HG02981 (cell line): ENCODE results near the gene COPS4.
A peak's percentile ranks its signal among the peaks of the same experiment; 100 is the strongest.
"Not testable (repeated sequence)": the region's sequence is repeated elsewhere in the genome, so short reads cannot be mapped to it uniquely, and the experiment has no call there.

Experiments used
- ATAC-seq: cut with Tn5 transposase; IDR thresholded peaks from one replicate; pipeline ENCODE4 v1.9.1; 2021; ENCODE audit warnings: mild to moderate bottlenecking, moderate library complexity; ENCODE audit not compliant: unreplicated experiment

The COPS4 gene

DNA sequence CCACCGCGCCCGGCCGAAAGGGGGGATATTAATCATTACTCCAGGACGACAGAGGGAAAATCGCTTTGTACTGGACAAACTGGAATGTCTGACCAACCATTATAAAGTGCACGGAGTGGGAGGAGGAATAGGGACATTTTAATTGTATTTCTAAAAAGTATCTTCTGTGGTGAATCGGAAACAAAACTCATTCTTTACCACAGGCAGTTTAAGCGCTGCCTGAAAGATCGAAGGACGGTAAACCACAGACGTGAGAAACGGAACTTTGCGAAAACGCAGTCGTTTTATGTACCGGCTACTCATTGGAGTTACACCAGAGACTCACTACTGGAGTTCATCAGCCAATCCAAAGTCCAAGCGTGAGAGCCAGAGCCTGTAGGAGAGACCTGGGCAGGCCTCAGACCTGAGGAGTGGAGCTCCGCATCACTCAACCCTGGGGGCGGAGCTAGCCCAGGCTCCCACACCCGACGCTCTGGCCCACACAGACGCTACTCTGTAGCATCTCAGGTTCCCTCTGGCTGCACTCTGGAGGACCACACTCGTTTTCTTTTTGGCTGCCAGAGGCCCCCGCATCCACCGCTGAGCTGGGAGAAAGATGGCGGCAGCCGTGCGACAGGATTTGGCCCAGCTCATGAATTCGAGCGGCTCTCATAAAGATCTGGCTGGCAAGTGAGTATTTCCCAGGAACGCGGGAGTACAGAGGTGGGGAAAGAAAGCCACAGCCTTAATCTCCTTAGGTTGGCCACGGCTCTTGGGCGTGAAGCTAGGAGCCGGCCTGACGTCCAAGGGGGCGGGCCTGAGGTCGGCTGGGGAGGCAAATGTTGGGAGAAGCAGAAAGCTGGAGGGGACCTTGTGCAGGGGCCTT lies at the start of gene COPS4:
Gene COPS4 (plus strand): TSS at position 554 of the 865 bp plus-strand sequence. CDS start 42 bp downstream, at position 596.
- ATAC-seq: peak; percentile 99

DNA sequence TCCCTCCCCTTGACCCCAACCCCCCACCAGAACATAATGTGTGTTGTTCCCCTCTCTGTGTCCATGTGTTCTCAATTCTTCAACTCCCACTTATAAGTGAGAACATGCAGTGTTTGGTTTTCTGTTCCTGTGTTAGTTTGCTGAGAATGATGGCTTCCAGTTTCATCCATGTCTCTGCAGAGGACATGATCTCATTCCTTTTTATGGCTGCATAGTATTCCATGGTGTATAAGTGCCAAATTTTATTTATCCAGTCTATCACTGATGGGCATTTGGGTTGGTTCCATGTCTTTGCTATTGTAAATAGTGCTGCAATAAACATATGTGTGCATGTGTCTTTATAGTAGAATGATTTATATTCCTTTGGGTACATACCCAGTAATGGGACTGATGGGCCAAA lies 47.5 kb upstream of the COPS4 start:
- not testable (repeated sequence) for ATAC-seq

DNA sequence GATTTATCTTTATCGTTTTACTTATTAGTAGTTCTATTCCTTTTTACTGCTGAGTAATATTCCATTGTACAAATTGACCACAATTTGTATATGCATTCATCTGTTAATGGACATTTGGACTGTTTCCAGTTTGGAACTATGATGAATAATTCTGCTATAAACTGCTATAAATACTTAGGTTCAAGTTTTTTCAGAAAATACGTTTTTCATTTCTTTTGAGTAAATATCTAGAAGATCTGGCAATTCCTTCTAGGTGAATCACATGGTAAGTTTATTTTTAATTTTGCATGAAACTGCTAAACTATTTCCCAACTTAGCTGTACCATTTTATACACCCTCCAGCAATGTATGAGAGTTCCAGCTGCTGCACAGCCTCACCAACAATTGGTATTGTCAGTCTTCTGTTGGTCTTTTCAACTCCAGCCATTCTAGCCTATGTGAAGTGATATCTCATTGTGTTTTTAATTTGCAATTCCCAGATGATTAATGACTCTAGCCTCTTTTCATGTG lies 46.6 kb upstream of the COPS4 start:
- no peak for ATAC-seq

DNA sequence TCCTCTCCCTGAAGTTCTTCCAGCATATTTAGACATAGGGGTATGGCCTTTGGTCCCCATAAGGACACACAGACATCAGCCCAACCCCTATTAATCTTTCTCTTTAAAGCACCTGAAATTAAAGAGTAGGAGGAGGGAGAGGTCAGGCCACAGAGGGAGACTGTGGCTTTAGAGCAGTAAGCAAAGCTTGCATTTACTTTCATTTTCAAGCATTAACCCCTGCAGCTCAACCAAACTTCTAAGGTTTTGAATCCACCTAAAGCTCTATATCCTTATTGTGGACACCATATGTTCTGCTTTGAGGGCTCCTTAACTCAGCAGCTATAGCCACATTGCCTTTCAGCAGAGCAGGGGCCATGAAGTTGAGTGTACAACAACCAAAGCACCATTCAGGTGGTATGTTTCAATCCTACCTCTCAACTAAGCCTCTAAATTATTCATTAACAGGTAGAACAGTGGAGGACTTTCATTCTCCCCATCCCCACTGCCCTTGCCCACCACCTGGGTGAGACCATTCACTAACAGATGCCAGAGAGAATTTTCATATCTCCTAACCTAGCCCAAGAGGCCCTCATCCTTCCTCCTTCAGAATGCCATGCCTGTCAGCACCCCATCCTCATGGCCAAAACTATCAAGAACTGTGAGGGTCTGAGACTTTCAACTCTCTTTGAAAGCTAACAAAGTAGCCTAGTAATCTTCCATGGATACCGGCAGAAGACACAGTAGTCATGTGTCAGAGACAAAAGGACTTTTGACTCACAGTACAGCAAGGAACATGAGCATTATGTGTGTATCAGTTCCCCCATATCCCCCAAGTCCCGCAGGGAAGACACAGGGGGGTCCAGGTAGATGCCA lies 45.2 kb upstream of the COPS4 start:
- peak; percentile 92 for ATAC-seq

DNA sequence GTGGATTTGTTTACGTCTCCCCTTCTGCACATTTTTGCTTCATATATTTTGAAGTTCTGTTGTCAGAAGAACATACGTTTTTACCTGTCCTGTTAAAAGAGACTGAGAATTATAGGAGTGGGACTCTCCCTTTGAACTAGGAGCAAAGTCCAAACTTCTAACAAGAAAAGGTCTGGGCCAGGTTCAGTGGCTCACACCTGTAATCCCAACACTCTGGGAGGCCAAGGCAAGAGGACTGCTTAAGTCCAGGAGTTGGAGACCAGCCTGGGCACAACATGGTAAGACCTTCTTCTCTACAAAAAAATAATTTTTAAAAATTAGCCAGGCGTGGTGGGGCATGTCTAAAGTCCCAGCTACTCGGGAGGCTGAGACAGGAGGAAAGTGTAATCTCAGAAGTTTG lies 40.1 kb upstream of the COPS4 start:
- no peak for ATAC-seq

DNA sequence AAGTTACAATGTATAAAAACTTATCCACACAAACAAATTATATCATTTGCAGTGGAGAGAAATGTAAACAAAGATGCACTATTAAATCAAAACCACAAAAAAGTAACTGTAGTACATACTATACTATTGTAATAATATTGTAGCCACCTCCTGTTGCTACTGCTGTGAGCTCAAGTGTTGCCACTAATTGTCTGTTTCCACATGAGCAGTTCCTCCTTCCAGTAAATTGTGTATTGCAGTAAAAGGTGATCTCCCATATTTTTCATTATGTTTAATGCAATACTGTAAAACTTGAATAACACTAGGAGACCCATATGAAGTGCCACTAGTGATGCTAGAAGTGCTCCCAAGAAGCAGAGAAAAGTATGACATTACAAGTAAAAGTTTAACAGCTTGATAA lies 36.1 kb upstream of the COPS4 start:
- ATAC-seq: no peak

DNA sequence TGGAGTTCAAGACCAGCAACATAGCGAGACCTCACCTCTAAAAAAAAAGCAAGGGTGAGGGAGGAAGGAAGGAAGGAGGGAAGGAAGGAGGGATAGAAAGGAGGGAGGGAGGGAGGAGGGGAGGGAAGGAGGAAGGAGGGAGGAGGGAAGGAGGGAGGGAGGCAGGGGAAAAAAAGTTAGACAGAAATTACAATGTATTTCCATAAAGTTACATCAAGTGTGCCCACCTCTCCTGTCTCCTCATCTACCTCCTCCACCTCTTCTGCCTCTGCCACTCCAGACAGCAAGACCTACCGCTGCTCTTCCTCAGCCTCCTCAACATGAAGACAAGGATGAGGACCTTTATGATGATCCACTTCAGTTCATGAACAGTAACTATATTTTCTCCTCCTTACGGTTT lies 32.7 kb upstream of the COPS4 start:
- no peak for ATAC-seq

DNA sequence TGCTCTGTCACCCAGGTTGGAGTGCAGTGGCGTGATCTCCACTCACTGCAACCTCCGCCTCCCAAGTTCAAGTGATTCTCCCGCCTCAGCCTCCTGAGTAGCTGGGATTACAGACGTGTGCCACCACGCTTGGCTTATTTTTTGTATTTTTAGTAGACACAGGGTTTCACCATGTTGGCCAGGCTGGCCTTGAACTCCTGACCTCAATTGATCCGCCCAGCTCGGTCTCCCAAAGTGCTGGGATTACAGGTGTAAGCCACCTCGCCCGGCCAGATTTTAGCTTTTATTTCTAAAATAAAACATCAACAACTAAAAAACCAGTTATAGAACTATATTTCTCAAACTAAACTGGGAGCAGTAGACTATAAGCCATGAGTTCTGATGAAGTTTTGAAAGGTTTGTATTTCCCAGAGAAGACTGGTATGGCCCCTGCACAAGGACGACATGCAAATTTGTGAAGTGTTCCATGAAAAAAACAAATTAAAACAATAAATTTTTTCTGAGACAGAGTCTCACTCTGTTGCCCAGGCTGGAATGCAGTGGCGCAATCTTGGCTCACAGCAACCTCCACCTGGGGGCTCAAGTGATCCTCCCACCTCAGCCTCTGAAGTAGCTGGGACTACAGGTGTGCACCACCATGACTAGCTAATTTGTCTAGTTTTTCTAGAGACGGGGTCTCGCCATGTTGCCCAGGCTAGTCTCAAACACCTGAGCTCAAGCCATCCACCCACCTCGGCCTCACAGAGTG lies 31.8 kb upstream of the COPS4 start:
- not testable (repeated sequence) for ATAC-seq

DNA sequence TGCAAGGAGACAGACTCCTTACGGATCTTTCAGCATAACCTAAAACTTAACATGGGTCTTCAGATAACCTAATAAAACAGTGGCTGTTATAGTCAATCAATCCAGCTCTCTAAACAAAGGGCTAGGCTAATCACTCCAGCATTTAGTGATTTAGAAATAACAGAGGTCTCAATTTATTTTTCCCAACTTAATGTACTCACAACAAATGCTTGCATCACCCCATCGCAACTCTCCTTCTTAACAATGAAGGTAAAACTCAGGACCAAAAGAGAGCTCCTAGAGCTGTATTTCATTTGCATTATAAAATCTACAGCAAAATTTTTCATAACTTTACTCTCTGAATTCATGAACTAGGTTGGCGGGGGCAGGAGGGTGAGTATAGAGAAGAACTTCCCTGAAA lies 25.5 kb upstream of the COPS4 start:
- no peak for ATAC-seq

DNA sequence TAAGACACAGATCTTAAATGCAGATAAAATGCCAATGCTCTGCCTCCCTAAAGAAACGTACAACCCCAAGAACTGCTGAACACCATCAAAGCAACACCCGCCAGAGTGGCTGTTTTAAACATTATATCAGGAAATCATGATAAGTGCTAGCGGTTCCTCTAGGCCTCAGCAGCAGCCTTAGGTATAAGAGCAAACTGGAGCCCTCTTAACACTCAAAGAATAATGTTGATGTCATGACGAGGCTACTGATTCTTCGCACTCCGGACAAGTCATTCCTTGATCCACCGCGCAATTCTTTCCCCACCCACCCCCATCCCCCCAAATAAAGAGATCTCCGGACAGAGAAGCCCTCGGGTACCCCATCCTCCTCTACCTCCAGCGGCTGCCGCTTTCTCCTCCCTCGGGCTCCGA lies 24.9 kb upstream of the COPS4 start:
- ATAC-seq: no peak

DNA sequence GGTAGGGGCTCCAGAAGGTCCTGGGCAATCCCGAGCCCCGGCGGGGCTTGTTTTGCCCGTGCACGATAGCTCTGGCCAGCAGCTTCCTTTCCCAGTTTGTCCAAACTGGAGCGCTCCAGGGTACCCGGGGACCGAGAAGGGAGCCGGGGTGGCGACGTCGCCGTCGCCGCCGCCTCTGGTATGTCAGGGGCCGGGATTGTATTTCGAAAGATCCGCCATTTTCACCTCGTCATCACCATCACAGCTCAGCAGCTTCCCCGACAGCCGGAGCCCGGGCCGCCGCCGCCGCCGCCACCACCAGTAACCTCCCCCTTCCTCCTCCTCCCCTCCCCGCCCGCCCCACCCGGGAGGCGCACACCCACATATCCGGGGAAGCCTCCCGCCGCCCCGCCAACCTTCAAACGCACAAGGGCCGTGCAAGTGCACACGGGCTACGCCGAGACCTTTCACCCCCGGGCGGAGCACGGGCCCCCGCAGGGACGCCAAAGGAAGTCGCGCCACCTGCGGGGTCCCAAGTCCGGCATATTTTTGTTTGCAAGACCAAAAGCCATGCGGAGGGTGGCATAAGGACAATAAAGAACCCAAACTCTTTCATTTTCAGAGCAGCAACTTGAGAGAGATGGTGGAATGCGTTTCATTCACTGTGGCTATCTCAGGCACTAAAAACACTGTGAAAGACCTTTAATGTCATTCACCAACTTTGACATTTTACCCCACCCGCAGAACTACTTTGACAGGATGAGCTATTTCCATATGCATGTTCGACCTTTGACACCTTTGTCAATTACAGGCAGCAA lies 24.3 kb upstream of the COPS4 start, which contains the start of gene LIN54:
Gene LIN54 (minus strand): TSS at position 302 of the 797 bp plus-strand sequence. CDS start 25,979 bp downstream, outside the sequence.
- peak; percentile 39 for ATAC-seq

DNA sequence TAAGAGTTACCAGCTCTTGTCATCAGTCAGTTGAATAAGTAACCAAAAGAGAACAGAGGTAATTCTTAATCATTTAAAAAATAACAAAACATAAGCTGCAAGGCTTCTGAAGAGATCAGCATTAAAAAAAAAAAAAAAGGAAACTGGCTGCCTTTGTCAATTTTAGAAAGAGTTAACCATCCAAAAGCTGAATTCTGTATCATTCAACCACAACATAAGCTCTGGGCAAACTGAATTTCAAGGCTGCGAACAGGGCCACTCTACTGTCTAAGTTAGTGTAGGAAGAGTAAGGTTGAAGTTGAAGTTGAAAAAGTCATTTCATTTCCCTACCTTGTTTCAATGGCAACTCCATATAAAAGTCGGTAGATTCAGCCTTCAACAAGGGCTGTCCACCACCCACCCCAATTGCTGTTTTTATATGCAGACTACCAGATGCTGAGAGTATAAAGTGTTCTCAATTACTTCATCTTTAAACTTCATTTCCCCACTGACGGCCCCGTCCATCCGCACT lies 23.2 kb upstream of the COPS4 start:
- ATAC-seq: no peak

DNA sequence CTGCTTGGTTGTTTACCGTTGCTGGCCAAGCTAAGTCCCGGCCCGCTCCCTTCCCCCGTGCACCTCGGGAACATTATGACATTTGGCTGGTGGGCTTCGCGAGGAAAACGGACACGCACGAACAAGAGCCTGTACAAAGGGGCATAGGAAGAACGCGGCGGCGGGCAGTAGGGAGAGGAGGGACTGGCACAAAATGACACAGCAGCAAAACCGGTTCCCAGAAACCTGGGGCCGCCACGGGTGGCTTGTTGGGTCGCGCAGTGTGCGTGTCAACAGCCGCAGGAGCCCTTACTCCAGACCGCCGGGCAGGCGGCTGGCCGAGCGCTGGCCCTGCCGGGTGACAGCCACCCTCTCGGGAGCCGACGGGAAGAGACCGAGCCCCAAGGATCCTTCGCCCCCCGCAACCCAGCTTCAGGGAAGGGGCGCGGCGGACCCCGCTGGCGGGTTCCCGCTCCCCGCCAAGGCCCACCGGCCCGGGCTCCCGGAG lies 22.7 kb upstream of the COPS4 start:
- peak; percentile 10 for ATAC-seq

DNA sequence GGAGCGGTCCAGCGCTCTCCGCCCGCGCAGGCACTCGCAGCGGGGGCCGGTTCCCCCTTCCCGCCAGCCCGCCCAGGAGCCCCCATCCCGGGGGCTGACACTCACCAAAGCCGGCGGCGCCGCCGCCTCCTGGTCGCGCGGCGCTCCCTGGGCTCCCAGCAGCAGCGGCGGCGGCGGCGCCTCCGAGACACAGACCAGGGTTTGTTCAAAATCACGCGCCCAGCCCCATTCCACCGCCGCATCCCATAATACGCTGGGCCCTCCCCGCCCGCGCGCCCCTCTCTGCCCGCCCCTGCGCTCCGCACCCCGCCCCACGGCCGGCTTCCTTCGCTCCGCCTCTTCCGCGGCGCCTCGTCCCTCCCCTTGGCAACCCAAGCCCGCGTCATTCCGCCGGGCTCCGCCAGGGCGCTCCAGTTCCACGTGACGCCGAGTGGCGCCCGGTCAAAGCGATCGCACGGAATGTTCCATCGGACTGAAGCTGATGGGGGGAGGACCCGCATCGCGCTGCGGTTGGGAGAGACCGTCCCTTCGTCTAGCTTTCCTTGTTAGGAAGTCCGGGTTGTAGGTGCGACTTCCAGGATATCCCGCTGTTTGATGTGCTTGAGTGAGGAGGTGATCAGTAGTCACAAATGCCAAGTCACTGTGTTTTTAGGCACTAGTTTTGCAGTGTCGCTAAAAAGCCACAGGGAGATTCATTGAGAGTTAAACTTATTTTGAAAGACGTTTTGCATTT lies 22.1 kb upstream of the COPS4 start:
- peak; percentile 86 for ATAC-seq

DNA sequence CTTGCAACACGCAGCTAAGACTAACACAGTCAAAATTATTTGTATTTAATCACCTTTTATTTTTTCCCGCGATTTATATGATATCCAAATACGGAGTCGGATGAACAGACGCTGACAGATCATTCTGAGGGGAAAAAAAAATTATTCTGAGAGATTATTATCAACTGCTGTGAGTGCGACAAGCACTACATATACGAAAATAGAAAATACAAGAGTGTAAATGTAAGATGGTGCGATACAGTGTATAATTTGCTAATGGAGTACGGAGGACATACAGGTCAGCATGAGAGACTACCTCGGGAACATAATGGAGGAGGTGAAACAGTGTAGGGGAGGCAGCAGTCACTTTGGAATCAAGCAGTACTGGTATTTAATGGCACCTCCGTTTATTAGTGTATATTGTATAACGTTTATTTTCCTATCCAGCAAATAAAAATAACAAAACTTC lies 21.5 kb upstream of the COPS4 start:
- no peak for ATAC-seq

DNA sequence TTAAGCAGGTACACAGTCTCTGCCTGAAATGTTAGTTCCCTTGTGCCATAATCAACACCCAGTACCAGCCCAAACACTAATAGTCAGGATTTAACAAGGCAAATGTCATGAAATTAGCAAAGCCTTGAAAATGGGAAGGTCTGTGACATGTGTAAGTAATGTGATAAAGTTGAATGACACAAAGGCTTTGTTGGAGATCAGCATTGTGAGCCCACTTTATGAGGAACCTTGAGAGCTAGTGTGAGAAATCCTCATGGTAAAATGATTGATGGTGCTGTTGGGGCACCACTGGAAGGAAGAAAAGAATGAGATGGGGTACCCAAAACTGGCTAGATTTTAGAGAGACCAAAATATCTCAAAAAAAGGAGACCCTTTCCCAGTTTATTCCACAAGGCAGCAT lies 21.1 kb upstream of the COPS4 start:
- ATAC-seq: no peak

DNA sequence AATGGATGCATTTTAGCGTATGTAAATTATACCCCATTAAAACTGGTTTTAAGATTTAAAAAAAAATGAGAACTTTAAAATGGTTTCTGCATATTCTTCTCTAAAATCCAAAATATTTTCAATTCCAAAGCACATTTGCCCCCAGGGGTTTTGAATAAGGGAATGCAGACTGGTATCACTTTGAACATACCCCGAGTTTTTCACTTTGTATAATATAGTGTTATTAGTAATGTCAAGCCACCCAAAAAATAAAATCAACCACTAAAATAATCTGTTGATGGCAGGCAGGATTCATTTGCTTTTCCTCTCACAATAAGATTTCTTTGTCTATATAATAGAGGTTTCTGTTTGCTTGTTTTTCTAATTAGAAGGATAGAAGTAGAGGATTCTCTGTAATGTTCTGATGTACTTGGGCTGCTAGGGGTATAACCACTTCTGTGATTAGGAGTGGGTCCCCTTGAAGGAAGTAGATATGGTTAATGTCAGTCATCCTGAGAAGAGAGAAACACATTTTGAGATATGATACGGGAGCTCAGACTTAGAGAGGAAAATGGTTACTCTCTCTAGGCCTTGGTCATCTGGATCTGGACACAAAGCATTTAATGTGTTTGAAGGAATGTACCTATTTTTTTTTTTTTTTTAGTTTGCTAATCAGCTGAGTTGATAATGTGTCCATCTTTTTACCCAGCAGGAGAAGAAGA lies 15.0 kb upstream of the COPS4 start:
- ATAC-seq: no peak

DNA sequence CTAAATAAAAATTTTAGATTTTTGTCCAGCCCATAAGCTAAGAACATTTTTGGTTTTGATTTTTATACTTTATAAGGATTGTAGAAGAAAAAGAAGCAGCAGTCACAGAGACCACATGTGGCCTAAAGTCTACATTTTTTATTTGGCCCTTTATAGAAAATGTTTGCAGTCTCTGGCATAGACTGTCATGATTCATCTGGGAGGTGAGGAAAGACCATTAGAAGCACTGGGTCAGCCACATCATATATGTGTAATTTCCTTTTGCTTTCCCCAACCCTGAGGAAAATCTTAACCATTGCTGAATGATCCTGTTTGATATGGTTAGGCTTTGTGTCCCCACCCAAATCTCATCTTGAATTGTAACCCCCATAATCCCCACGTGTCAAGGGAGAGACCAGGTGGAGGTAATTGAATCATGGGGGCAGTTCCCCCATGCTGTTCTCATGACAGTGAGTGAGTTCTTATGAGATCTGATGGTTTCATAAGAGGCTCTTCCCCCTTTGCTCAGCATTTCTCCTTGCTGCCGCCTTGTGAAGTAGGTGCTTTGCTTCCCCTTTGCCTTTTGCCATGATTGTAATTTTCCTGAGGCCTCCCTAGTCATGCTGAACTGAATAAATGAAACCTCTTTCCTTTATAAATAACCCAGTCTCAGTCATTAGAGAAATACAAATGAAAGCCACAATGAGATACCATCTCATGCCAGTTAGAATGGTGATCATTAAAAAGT lies 12.1 kb upstream of the COPS4 start:
- ATAC-seq: no peak
